GM18873 (cell line): ENCODE data around the gene PPEF1.

Experiments
- ATAC-seq: cut with Tn5 transposase; IDR thresholded peaks from one replicate; pipeline ENCODE4 v1.9.1; 2021; ENCODE audit warnings: mild to moderate bottlenecking, moderate library complexity, moderate number of reproducible peaks; ENCODE audit not compliant: unreplicated experiment, low FRiP score

The PPEF1 gene

GRCh38 chrX:18707426-18708049, at the start of gene PPEF1:
PPEF1 (plus strand) TSS chrX:18707645; CDS start chrX:18707781, 136 bp downstream.
- no peak for ATAC-seq

GRCh38 chrX:18661273-18661672, 46.2 kb upstream of the PPEF1 start:
- ATAC-seq, result no peak

DNA sequence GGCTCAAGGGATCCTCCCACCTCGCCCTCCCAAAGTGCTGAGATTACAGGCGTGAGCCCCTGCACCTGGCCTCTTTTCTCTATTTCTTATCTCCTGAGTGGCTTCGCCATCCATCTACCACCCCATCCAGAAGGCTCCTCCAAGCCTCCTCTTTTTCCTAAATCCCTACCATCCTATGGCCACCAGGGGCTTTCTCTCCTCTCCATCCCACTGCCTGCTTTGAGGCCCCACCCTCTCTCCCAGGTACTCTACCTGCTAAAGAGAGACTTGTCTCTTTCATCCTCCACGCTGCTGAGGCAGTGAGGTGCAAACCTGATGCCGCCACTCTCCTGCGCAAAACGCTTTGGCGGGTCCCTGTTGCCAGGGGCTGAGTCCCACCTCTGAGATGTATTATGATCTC, 42.5 kb upstream of the PPEF1 start:
- no peak for ATAC-seq

DNA sequence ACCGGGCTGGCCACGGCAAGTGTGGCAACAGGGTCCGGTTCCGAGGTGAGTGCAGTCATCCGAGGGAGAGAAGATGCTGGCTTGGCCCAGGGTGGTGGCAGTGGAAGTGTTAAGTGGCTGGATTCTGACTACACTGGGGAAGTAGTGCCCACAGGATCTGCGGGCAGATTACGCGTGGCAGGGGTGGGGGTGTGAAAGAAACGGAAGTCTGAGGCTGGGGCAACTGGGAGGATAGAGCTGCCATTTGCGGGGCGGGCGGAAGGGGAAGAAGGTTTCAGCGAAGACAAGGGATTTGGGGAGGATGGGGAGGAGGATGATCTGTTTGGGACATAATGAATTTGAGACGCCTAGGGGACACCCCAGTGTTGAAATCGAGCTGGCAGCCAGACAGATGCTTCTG, 40.8 kb upstream of the PPEF1 start:
- no peak for ATAC-seq

DNA sequence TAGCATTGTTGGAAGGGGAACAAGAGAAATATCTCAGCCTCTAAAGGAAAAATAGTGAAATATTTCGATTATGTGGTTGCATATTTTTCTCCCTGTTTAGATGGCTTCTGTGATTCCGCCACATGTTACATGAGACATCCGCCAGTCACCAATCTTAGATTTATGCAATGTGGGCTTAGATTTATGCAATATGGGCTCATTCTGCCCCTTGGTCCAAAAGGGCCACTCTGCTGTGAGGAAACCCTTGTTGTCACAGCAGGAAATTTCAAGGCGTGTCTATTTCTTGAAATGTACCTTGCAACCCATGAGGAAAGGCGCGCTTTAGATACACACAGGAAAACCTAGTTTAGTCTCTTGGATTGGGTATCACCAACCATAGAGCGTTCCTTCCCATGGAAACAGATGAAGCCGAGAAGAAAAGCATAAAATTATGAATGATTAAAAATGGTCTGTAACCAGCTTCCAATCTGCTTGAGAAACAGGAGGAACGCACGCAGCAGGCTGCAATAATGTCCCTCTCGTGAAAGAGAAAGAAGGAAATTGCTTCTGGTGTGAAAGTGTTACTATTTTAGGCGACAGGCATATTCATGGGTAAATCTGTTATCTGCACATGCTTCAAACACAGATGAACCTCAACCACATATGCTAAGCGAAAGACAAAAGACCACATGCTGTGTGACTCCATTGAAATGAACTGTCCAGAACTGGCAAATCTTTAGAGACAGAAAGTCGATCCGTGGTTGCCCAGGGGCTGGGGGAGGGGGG, 39.2 kb upstream of the PPEF1 start:
- ATAC-seq, result no peak

DNA sequence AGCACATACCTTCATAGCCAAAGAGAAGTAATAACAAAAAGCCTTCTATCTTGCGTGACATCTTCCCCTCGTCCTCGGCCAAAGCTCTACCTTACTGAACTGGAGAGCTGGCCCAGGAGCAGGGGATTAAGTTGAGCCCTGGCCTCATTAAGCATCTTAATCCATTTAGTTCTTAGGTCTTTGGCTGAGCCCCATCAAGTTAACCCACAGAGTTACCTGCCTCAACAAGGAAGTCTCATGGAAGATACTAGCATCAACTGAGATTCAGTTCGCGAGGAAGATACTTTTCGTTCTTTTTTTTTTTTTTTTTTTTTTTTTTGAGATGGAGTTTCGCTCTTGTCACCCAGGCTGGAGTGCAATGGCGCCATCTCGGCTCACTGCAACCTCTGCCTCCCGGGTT, 35.4 kb upstream of the PPEF1 start, which contains the start of gene RS1:
Gene RS1, minus strand, starts transcription at position 101 of the 400 bp plus-strand sequence. Its CDS starts 40 bp downstream, at position 61.
- ATAC-seq, result no peak

DNA sequence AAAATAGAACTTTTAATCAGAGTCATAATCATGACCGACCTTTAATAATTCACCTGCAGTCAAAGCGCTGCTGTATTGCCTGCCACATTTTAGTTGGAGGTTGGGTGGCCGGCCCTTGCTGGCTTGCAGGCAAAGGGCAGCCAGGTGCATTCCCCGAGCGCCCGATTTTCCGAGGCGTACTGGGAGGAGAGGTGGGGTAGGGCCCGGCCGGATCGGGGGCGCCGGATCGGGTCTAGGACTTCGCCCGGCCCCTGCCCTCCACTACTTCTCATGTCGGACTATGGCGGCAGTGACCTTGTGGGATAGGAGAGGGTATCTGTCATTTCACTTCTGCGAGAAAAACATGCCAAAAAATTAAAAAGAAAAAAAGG, 33.0 kb upstream of the PPEF1 start:
- ATAC-seq, result peak; percentile 31

- peak; percentile 77 for ATAC-seq
Measured at GRCh38 chrX:18674788-18675735, 32.4 kb upstream of the PPEF1 start.

DNA sequence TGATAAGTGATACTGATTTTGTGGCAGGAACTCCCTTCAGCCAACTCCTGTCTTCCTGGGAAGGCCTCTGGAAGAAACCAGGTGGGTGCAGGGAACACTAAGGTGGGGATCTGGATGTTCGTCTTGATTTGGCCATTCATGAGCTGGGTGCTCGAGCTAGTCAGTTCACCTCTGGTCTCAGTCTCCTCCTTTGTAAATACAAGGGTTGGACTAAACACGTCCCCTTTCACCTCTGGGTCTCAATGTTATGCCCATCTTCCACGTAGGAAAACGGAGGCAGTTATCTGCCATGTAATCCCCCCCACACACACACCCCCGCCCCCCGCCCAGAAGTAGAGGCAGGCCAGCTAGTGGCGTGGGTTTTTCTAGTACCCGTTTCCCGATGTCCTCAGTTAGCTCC, 31.4 kb upstream of the PPEF1 start:
- no peak for ATAC-seq

DNA sequence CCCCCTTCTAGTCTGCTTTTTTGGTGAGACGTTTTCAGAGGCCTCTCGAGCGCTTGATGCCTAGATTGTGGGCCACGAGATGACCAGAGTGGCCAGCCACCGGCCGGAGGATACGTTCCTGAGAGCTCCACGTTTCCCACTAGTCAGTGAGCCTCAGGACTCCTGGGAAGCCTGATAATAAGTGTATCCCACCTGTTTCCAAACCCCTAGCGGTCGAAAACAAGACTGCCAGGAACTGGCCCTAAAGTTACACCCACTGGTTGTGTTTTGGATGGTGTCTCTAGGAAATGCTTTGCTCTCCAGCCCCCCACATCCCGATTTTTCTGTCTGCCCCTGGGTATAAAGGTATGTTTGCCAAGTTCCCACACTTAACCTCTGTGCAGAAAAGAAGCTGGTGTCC, 31.0 kb upstream of the PPEF1 start:
- no peak for ATAC-seq

DNA sequence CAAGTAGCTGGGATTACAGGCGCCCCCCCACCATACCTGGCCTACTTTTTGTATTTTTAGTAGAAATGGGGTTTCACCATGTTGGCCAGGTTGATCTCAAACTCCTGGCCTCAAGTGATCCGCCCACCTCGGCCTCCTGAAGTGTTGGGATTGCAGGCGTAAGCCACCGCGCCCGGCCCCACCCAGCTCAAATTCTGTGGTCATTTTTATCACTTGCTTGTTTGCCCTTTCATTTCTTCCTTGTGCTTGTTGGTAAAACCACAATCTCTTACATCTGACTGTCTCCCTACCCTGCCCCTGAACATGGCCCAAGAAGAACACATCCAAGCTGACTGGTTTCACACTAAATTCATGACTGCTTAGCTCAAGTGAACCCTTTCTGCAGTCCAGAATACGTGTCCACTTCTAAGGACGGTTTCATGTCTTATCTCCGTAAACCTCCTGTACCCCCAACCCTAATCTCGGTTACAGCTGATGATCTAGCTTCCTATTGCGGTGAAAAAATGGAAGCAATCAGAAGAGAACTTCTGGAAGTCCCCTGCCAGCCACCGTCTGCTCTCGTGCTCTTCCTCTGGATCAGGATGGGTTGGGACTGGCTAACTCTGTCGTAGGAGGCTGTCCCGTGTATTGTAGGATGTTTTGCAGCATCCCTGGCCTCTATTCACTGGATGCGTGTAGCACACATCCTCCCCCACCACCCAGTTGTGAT, 30.1 kb upstream of the PPEF1 start:
- no peak for ATAC-seq

DNA sequence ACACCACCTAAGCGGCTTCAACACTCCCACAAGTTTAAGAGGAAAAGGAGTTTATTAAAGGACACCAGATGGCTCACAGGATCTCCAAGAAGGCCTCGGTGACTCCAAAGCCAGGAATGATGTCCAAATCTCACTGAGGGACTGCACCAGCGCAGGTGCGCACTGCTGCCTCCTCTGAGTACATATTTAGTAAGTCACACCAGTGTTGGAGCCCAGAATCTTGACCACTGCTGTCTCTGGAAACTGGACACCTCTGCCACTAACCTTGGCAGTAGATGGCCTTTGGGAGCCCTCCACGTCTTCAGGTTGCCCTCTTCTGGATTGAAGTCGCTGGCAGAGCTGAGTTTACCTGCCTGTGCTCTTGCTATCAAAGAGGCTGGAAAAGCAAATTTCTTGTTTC, 25.4 kb upstream of the PPEF1 start:
- ATAC-seq, result no peak

DNA sequence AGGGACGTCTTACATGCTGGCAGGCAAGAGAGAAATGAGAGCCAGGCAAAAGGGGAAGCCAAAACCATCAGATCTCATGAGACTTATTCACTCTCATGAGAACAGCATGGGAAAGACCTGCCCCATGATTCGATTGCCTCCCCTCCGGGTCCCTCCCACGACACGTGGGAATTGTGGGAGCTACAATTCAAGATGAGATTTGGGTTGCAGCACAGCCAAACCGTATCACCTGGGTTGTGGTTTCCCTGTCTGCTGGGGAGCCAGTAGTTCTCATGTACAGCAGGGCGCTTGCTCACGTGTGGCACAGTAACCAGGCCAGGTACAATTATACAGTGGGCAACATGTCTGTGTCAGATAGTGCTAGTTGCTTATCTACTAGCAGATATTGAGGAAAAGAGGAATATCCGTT, 24.5 kb upstream of the PPEF1 start:
- ATAC-seq, result no peak

GRCh38 chrX:18687856-18688495, 19.5 kb upstream of the PPEF1 start:
- ATAC-seq, result no peak

- ATAC-seq, result no peak
Measured at GRCh38 chrX:18691431-18691830, 16.0 kb upstream of the PPEF1 start.

GRCh38 chrX:18692541-18692940, 14.9 kb upstream of the PPEF1 start:
- no peak for ATAC-seq

GRCh38 chrX:18696653-18697052, 10.8 kb upstream of the PPEF1 start:
- ATAC-seq, result no peak

DNA sequence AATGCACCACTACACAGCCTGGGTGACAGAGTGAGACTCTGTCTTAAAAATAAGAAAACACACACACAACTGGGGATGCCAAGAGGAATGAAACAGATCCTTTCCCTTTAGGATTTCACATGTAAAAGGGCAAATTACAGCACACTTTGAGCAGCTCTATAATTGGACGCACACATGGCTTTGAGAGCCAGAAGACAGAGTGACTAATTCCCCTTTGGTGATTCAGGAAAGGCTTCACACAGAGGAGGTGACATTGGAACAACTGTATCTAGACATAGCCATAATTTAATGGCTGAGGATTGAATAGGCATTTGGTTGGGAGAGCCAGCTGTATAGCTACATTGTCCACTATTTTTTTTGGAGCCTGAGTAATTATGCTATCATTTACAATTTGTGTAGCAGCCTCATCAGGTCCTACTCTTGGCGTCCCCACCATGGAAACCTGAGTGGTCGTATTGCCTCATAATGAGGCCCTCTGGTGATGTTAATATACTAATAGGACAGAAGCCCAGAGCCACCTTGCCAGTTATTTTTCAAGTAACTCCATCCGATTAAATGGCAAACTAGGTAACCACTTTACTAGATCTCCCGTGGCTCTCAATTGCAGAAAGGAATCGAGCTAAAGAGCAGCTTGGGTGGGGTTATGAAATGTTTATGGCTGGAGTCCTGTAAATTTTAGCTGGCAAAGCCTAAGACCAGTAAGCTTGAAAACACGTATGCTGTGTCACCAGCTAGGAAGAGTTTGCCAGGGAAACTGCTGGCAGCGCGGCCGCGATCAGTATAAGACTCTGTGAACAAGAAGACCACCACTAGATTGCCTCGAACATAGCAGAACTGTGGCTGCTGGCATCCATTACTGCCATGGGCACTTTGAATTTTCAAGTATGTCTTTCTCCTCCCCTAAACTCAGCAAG, 8.5 kb upstream of the PPEF1 start:
- ATAC-seq, result no peak
